Measurements from ENCODE around the gene TNFRSF14. TPM values are rescaled to one million over a fixed set of nuclear protein-coding genes. Genes with fewer than 3 reads are reported as not detected.

The TNFRSF14 gene
- total and polyA plus RNA-seq, 4 donors = 14.8 to 38.1 (median 29.1) TPM

DNA sequence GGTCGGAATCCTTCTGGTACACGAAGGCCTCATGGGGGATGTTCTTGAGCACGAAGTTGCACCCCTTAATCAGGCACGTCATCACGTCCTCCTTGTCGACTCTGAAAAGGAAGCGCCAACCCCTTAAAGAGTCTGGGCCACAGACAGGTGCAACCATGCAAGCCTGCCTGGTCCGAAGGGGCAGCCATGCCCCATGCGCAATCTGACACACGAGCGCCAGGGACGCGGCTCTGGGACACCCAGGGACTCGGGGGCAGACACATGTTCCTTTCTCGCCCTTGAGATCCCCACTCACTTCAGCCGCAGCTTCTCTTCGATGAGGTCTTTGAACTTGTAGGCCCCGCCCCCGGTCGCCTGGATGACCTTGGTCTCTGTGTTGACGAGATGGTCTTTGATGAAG lies 35.4 kb upstream of the TNFRSF14 start:
- TF ChIP-seq HNF4G (IDR thresholded peaks at IDR 0.05) (no peak), SP1 (IDR thresholded peaks at IDR 0.05) (no peak), RAD21 (IDR thresholded peaks at IDR 0.05) (no peak), MAX (IDR thresholded peaks at IDR 0.05) (no peak), ZBTB33 (IDR thresholded peaks at IDR 0.05) (no peak), EGR1 (IDR thresholded peaks at IDR 0.05; ENCODE audit: low read depth in 2 of 2) (no peak), CTCF (IDR thresholded peaks at IDR 0.05; ENCODE audit: low read depth, low read length, missing input control) (no peak), NR2F2 (IDR thresholded peaks at IDR 0.05) (no peak), TAF1 (conservative IDR thresholded peaks at IDR 0.05) (no peak), JUND (IDR thresholded peaks at IDR 0.05) (no peak), FOXA2 (IDR thresholded peaks at IDR 0.05) (no peak), HNF4A (conservative IDR thresholded peaks at IDR 0.05) (no peak), FOXA1 (IDR thresholded peaks at IDR 0.05) (no peak), RXRA (IDR thresholded peaks at IDR 0.05) (no peak), GABPA (IDR thresholded peaks at IDR 0.05 in 1 of 2, conservative IDR thresholded peaks at IDR 0.05 in 1 of 2) (no peak), YY1 (IDR thresholded peaks at IDR 0.05) (no peak)
- TF ChIP-seq, protein P1, sequence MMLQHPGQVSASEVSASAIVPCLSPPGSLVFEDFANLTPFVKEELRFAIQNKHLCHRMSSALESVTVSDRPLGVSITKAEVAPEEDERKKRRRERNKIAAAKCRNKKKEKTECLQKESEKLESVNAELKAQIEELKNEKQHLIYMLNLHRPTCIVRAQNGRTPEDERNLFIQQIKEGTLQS (IDR thresholded peaks at IDR 0.05) = no peak
- TF ChIP-seq, protein P2, sequence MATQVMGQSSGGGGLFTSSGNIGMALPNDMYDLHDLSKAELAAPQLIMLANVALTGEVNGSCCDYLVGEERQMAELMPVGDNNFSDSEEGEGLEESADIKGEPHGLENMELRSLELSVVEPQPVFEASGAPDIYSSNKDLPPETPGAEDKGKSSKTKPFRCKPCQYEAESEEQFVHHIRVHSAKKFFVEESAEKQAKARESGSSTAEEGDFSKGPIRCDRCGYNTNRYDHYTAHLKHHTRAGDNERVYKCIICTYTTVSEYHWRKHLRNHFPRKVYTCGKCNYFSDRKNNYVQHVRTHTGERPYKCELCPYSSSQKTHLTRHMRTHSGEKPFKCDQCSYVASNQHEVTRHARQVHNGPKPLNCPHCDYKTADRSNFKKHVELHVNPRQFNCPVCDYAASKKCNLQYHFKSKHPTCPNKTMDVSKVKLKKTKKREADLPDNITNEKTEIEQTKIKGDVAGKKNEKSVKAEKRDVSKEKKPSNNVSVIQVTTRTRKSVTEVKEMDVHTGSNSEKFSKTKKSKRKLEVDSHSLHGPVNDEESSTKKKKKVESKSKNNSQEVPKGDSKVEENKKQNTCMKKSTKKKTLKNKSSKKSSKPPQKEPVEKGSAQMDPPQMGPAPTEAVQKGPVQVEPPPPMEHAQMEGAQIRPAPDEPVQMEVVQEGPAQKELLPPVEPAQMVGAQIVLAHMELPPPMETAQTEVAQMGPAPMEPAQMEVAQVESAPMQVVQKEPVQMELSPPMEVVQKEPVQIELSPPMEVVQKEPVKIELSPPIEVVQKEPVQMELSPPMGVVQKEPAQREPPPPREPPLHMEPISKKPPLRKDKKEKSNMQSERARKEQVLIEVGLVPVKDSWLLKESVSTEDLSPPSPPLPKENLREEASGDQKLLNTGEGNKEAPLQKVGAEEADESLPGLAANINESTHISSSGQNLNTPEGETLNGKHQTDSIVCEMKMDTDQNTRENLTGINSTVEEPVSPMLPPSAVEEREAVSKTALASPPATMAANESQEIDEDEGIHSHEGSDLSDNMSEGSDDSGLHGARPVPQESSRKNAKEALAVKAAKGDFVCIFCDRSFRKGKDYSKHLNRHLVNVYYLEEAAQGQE (IDR thresholded peaks at IDR 0.05) = no peak
- Histone ChIP-seq H3K27ac (ENCODE audit: low read depth in 1 of 2, low read length in 2 of 2) (no peak overlapping the region), H3K4me3 (ENCODE audit: low read depth in 1 of 3, low read length in 3 of 3) (no peak overlapping the region), H3K27me3 (ENCODE audit: control insufficient read depth in 4 of 4, insufficient read depth in 4 of 4, low read length in 3 of 4) (no peaks in the 10 kb centered on the region), H3K9ac (ENCODE audit: low read depth in 1 of 2, low read length in 2 of 2) (no peak overlapping the region), H3K9me3 (ENCODE audit: control insufficient read depth in 4 of 4, low read length in 3 of 4) (no peaks in the 10 kb centered on the region), H3K4me1 (ENCODE audit: control insufficient read depth in 4 of 4, insufficient read depth in 4 of 4, low read length in 3 of 4) (peaks cover 20 to 40% (median 37%) of the 10 kb centered on the region in 4 donors), H3K36me3 (ENCODE audit: control insufficient read depth in 4 of 4, insufficient read depth in 3 of 4, low read depth in 1 of 4, low read length in 3 of 4) (peaks cover 15 to 52% (median 32%) of the 10 kb centered on the region in 4 donors)
- no peak for DNase-seq (ENCODE audit: low spot score)
- WGBS = 90% methylated on average over 21 of the region's 21 CpGs
